Brain microvascular endothelial cell (primary cell): ENCODE measurements around the gene PPY.

Source experiments
- DNase-seq: peaks from one replicate; pipeline ENCODE4 v3.0.0-alpha.2; 2020
- H3K27ac ChIP-seq: fragments of 250-450 bp; sonication (Bioruptor Pico); 2 replicates; pipeline ENCODE4 v1.5.1; 2020; ENCODE audit warnings: mild to moderate bottlenecking, moderate library complexity
- H3K27me3 ChIP-seq: fragments of 250-450 bp; sonication (Bioruptor Pico); replicated peaks from 2 replicates; pipeline ENCODE4 v1.5.1; 2020; ENCODE audit warnings: mild to moderate bottlenecking
- H3K36me3 ChIP-seq: fragments of 250-450 bp; sonication (Bioruptor Pico); replicated peaks from 2 replicates; pipeline ENCODE4 v1.5.1; 2020; ENCODE audit warnings: mild to moderate bottlenecking
- H3K4me3 ChIP-seq: 2 replicates; pipeline ENCODE4 v1.5.1; 2011; ENCODE audit warnings: low read depth, mild to moderate bottlenecking, control low read depth, low read length, moderate library complexity
- in situ Hi-C: cut with HindIII; loops from 2 replicates; pipeline ENCODE4 v1.10.0; 2017; ENCODE audit warnings: low sequenced_read_pairs, low pct_ligation_motif_present
- TF ChIP-seq, protein P1 (sequence below): IDR thresholded peaks from 2 replicates; pipeline ENCODE4 v1.5.1; 2011; ENCODE audit warnings: low read depth, mild to moderate bottlenecking, moderate library complexity, low read length, control low read depth, inconsistent platforms; ENCODE audit errors: missing control alignments

Gene PPY

GRCh38 chr17:43891851-43892646 is 50.2 kb downstream of the PPY start:
- H3K27me3 ChIP-seq, result no peaks in the 10 kb centered on the region
- TF ChIP-seq, protein P1, sequence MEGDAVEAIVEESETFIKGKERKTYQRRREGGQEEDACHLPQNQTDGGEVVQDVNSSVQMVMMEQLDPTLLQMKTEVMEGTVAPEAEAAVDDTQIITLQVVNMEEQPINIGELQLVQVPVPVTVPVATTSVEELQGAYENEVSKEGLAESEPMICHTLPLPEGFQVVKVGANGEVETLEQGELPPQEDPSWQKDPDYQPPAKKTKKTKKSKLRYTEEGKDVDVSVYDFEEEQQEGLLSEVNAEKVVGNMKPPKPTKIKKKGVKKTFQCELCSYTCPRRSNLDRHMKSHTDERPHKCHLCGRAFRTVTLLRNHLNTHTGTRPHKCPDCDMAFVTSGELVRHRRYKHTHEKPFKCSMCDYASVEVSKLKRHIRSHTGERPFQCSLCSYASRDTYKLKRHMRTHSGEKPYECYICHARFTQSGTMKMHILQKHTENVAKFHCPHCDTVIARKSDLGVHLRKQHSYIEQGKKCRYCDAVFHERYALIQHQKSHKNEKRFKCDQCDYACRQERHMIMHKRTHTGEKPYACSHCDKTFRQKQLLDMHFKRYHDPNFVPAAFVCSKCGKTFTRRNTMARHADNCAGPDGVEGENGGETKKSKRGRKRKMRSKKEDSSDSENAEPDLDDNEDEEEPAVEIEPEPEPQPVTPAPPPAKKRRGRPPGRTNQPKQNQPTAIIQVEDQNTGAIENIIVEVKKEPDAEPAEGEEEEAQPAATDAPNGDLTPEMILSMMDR, result no peak
- no peak for DNase-seq
- H3K27ac ChIP-seq, result no peak overlapping the region
- no peak overlapping the region for H3K4me3 ChIP-seq
- in situ Hi-C loops, result no loop called here
- H3K36me3 ChIP-seq, result no peaks in the 10 kb centered on the region
